SHP77 treated with DMSO at 0.1 percent for 48 hours (cell line): ENCODE measurements around the gene HMCN2.

Experiments
- DNase-seq: peaks from one replicate; lab custom pipeline; 2025; lab: John Stamatoyannopoulos, UW

Gene HMCN2

DNA sequence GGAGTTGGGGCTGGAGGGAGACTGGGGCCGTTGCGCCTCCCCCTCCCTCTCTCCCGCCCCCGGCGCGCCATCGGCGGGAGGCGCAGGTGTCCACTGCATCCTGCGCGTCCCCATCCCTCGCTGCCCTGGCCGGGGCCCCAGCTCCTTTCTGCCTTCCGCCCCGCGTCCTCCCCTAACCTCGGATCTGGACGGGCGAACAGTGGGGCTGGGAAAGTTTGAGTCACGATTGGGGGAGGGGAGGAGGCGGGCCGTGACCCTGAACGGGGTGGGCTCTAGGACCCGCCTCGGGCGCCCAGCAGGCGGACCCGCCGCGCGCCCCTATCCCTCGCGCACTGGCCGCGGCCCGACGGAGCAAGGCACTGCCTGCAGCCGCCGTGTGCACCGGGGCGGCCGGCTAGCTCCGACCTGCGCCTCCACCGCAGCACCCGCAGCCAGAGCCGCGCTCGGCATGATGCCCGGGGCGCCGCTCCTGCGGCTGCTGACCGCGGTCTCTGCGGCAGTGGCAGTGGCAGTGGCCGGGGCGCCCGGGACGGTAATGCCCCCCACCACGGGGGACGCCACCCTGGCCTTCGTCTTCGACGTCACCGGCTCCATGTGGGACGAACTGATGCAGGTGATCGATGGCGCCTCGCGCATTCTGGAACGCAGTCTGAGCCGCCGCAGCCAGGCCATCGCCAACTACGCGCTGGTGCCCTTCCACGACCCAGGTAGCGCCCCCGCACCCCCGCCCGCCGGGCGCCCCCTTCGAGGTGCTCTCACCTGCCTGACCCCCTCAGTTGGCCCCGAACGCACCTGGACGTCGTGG is at the start of gene HMCN2:
HMCN2 (plus strand) TSS at position 330 of the 805 bp plus-strand sequence; CDS start at position 449, 119 bp downstream.
- DNase-seq, result no peak

- DNase-seq, result no peak
Measured at GRCh38 chr9:130217838-130218237, 47.7 kb upstream of the HMCN2 start.

GRCh38 chr9:130219661-130220096 is 45.9 kb upstream of the HMCN2 start:
- DNase-seq, result peak; percentile 26

DNA sequence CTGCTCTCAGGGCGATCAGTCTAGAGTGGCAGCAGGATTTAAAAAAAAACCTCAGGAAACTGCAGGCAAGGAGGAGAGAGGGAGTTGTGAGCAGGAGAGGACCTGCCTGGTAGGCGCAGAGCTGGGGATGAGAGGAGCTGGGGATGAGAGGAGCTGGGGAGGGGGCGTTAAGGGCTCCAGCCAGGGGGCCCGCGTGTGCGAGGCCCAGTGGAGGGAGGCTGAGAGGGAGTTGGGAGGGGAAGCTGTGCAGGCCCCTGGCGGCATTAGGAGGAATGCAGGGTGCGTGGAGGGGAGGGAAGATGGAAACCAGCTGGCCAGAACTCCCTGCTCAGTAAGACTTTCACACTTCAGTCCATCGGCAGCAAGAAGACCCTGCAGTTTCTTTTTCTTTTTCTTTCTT is 45.2 kb upstream of the HMCN2 start:
- DNase-seq, result no peak

- DNase-seq, result no peak
Measured at GRCh38 chr9:130222833-130223232, 42.7 kb upstream of the HMCN2 start.

GRCh38 chr9:130225071-130225470 is 40.5 kb upstream of the HMCN2 start:
- DNase-seq, result no peak

DNA sequence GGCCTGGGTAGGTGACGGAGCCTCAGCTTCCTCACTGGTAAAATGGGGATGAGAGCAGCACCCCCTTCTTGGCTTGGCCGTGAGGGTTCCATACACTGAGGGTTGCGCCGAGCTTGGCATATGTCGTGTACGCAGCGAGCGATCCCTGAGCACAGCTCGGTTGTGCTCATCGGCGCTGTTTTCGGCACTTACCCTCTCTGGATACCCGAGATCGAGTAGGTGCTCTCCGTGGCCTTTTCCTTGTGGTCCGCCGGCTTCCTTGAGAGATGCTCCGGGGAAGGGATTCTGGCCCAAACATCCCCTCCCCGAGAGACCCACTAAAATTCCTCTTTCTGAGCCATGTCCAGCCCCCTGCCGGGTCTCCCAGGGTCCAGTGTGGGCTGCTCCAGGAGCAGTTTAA is 40.0 kb upstream of the HMCN2 start:
- DNase-seq, result no peak

GRCh38 chr9:130226112-130226511 is 39.4 kb upstream of the HMCN2 start:
- no peak for DNase-seq

DNA sequence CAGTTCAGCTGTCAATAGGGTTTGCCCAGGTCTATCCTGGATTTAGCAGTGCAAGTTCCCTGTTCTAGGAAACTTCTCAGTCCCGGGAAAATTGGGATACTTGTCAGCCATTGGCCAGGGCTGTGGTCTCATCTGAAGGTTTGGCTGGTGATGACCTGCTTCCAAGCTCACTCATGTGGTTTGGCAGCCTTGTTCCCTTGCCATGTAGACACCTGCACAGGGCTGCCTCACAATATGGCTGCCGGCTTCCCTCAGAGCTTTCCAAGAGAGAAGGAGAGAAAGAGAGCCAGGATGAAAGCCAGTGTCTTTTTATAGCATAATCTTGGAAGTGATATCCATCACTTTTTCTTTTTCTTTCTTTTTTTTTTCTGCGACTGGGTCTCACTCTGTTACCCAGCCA is 37.7 kb upstream of the HMCN2 start:
- no peak for DNase-seq

DNA sequence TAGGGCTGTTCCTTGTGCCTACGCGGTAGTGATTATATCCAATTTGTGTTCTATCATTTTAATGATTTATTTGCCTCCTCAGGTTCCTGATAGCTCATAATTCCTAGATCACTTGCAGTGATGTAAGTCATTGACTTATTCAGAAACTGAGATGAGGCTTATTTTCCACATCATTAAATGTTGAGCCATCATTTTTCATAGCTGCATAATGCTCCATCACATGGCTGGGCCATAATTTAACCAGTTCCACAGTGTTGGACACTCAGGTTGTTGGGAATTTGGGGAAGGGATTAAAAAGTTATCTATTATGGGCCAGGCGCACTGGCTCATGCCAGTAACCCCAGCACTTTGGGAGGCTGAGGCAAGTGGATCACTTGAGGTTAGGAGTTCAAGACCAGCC is 35.8 kb upstream of the HMCN2 start:
- DNase-seq, result no peak

DNA sequence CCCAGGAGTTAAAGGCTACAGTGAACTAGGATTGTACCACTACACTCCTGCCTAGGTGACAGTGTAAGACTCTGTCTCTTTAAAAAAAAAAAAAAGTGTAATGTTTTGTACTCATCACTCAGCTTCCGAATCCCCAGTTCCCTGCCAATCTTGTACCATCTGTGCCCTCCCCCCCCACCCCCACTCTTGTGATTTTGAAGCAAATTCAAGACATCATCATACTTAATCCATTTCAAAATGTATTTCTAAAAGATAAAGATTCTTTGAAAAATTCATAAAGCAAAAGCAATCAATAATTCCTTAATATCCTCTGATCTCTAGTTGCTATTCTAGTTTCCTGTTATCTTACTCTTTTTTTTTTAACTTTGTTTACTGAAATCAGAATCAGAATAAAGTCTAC is 34.9 kb upstream of the HMCN2 start:
- no peak for DNase-seq

DNA sequence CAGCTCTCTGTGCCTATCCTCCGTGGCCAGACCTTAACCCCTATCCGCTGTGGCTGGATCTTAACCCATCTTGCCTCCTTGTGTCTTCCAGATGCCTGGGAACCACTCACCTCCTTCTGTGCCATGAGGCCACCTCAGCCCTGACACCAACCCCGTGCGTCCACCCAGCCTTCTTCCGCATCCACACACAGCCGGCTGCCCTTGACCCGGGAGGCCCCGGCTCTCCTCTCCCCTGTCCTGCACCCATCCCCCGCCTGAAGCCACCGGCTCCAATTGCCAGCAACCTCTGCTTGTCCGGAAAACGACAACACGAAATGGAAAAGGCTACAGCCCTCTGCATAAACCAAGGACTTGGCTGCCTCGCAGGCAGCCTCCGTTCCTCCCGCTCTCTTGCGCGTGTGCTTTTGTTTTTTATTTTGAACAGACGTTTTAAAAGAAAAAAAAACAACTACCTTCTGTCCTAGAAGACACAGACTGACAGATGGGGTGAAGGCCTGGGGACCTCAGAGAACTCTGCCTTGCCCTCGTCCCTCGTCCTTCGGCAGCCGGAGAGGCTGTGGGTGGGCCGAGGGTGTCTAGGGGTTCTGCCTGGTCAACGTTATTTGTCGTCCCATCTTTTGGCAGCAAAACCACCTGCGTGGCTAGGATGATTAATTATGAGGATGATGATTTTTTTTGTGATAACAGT is 32.5 kb upstream of the HMCN2 start:
- DNase-seq, result no peak

GRCh38 chr9:130233587-130233945 is 32.0 kb upstream of the HMCN2 start:
- no peak for DNase-seq

DNA sequence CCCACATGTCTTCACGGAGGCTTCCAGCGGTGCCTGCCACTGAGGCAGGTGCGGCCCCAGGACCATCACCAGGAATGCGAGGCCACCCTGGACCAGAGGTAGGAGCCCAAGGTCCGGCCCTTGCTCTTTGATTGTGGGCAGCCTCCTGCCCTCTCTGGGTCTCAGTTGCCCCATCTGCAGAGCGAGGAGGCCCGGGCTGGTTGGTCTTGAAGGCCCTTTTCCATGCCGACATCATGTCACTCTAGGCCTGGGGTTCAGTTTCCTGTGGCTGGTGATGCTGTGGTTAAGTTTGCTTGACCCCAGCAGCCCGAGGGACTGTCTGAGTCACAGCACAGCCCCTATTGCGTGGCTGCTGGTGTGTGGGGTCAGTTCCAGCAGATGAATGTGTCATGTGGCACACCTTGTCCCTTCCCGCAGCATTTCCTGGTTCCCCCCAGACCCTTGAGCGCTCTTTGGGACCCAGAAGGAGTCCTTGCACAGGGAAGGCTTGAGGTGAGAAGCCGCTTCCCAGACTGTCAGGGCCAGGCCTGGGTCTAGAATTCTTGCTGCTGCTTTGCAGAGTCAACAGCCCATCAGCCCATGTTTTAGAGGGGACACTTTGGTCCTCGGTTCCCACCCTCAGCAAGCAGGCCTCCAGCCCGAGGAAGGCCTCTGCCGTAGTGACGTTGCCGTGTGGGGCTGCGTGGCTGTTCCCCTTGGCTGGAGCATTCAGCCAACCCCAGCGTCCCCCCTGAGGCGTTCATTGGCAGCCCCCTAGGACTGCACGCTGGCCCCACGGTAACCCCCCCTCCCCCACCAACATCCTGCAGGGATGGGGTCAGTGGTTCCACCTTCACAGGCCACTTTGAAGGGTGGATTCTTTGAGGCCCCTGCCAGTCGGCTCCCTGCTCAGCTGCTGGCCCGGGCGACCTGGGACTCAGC is 31.0 kb upstream of the HMCN2 start:
- DNase-seq, result no peak

GRCh38 chr9:130235558-130236435 is 29.8 kb upstream of the HMCN2 start:
- DNase-seq, result peak; percentile 1

DNA sequence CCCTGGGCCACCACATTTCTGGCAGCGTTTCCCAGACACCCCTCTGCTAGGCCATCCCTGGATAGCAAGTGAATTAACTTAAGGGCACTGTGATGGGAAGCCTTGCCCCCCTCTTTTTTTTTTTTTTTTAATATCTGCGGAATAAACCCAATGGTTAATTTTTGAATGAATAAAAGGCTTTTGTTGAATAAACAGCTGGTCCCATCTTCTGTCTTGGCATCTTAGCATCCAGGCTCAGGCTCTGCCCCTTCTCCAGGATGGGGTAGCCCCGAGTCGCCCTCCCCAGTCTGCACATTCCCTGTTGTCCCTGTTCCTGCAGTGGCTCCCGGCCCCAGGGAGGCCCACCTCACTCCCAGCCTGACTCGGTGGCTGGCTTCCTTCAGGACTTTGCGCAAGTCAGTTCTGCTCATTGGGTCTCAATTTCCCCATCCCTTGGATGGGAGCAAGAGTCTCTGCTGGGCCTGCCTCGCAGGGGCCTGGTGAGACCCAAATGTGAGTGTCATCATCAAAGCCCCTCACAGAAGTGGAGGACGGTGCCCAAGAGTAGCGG is 29.0 kb upstream of the HMCN2 start:
- no peak for DNase-seq

GRCh38 chr9:130237076-130237475 is 28.5 kb upstream of the HMCN2 start:
- no peak for DNase-seq

DNA sequence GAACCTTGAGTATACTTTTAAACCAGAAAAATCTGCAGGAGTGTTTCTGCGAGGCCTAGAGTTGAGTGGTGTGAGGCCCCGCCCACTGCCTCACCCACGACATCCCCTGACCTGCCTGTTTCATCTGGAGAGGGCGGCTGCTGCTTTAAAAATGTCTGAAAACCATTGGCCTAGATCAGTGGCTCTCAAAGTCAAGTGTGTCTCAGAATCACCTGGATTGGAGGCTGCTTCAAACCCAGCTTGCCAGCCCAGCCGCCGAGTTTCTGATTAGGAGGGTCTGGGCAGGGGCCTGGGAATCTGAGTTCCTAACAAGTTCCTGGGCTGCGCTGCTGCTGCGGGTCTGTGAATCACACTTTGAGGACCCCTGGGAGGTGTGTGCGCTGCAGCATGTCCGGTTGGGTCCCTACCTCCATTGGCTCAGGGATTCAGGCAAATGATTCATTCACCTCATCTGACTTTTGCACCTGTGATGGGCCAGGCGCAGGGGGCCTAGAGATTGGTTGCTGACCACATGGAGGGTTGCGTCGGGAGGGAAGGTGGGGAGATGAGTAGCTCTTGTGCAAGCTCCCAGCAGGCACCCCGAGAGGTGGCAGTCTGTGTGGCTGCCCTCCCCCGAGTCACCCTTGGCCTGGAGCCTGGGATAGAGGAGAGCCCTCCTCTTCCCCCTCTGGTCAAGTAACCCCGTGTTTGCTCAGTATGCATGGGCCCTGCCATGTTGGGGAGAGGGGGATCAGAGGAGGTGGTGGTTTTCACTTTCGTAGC is 27.6 kb upstream of the HMCN2 start:
- DNase-seq, result no peak

DNA sequence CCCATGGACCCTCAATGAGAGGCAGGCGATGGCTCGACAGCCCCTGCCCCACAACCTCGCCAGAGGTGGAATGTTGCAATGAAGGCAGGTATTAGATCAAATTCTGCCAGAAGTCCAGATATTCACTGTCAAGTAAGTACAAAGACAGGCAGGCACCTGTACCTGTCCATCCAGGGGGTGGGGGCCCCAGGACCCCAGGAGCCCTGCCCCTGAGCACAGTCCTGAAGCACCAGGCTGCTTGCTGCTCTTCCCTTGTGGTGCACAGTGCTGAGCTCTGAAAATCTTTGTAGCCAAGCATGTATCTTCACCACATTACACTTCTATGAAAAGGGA is 26.2 kb upstream of the HMCN2 start:
- no peak for DNase-seq

GRCh38 chr9:130239741-130240241 is 25.8 kb upstream of the HMCN2 start:
- no peak for DNase-seq
